Thyroid gland (tissue), 4 donors: Measurements from ENCODE around the gene TRAK1.

Experiments
- CTCF ChIP-seq, 6 experiments: fragments of 200-600 bp in 3 of 6; fragments of 450-650 bp in 3 of 6; sonication (generic) in 3 of 6; IDR thresholded peaks; one replicate each; pipeline ENCODE4 v1.5.1; 2016 to 2019; ENCODE audit warnings: antibody characterized with exemption in 6 of 6, mild to moderate bottlenecking in 2 of 6, inconsistent platforms in 1 of 6, moderate library complexity in 1 of 6
- POLR2A ChIP-seq, 2 donors: fragments of 450-650 bp; IDR thresholded peaks; one replicate each; pipeline ENCODE4 v1.6.1; 2017; ENCODE audit warnings: antibody characterized with exemption in 2 of 2, mild to moderate bottlenecking in 2 of 2, moderate library complexity in 1 of 2

DNA sequence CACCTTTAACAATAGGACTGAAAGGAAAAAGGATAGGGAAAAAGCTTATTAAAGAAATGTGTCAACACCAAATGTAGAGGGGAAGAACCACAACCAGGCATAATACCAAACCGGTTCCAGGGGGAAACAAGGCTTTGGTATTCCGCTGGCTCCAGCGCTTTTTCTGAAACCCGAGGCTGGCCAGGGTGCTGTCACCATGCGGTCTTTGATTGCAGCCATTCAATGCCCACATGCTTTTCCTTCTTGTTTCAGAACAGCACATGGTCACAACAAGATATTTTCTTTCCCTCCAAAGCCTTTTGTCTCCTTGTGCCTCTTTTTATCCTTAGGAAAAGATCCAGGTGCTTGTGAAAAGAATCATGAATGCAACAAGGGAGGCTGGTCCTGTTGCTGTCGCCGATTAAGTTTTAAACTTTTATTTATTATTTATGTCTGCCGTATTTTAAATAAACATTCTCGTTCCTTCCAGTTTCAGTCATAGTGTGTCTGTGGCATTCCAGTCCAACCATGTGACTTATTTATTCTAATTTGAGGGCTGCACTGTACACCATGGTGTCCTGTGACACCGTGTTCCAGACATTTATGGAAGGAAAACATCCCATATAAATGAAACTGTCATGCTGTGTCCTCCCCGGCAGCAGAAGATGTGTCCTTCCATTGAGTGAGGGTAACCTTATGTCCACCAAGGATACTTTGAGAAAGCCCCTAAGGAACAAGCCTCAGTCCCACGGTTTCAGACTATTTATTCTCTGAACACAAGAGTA, 133.7 kb downstream of the TRAK1 start:
- TF ChIP-seq CTCF (IDR thresholded peaks at IDR 0.05) (no peak), POLR2A (IDR thresholded peaks at IDR 0.05) (no peak)
